ENCODE measurements around the gene PARVB. TPM values are rescaled to one million over a fixed set of nuclear protein-coding genes. Genes with fewer than 3 reads are reported as not detected.

Gene PARVB
- total RNA-seq, 1 donor from 2014 or later = 22.1 TPM

GRCh38 chr22:44200855-44201550 lies 176.9 kb downstream of the PARVB start:
- no peak for DNase-seq (ENCODE audit: low spot score in 2 of 2, unreplicated experiment in 2 of 2)
- no peaks in the 10 kb centered on the region for H3K36me3 Mint-ChIP-seq

GRCh38 chr22:44201665-44202064 lies 177.6 kb downstream of the PARVB start:
- Mint-ChIP-seq H3K4me1 (peaks cover 13% of the 10 kb centered on the region), H3K9me3 (no peaks in the 10 kb centered on the region), H3K4me3 (no peak overlapping the region), H3K27ac (peak overlapping the region; percentile 70), H3K36me3 (no peaks in the 10 kb centered on the region), H3K27me3 (ENCODE audit: low read depth) (peaks cover 31% of the 10 kb centered on the region)
- no peak for TF ChIP-seq CTCF (IDR thresholded peaks at IDR 0.05; ENCODE audit: unreplicated experiment)
- no peak for DNase-seq (ENCODE audit: low spot score in 2 of 2, unreplicated experiment in 2 of 2)

More at GRCh38 chr22:44200855-44201550, 176.9 kb downstream of the PARVB start:
- H3K4me1 Mint-ChIP-seq = peaks cover 13% of the 10 kb centered on the region
- peaks cover 31% of the 10 kb centered on the region for H3K27me3 Mint-ChIP-seq (ENCODE audit: low read depth)
- H3K27ac Mint-ChIP-seq = no peak overlapping the region
- H3K9me3 Mint-ChIP-seq = no peaks in the 10 kb centered on the region
- no peak overlapping the region for H3K4me3 Mint-ChIP-seq
- TF ChIP-seq CTCF (IDR thresholded peaks at IDR 0.05; ENCODE audit: unreplicated experiment) = no peak

- H3K4me3 Mint-ChIP-seq = no peak overlapping the region
- no peaks in the 10 kb centered on the region for H3K9me3 Mint-ChIP-seq
- no peak for TF ChIP-seq CTCF (IDR thresholded peaks at IDR 0.05; ENCODE audit: unreplicated experiment)
- H3K27me3 Mint-ChIP-seq (ENCODE audit: low read depth) = peaks cover 31% of the 10 kb centered on the region
- peaks cover 13% of the 10 kb centered on the region for H3K4me1 Mint-ChIP-seq
- DNase-seq (ENCODE audit: low spot score in 2 of 2, unreplicated experiment in 2 of 2) = no peak
- H3K36me3 Mint-ChIP-seq = no peaks in the 10 kb centered on the region
- H3K27ac Mint-ChIP-seq = peak overlapping the region; percentile 70
Measured at GRCh38 chr22:44202261-44202789, 178.2 kb downstream of the PARVB start.

GRCh38 chr22:44203203-44203602 lies 179.1 kb downstream of the PARVB start:
- Mint-ChIP-seq H3K27me3 (ENCODE audit: low read depth) (peaks cover 33% of the 10 kb centered on the region), H3K27ac (no peak overlapping the region), H3K36me3 (no peaks in the 10 kb centered on the region), H3K4me3 (no peak overlapping the region), H3K9me3 (no peaks in the 10 kb centered on the region), H3K4me1 (peaks cover 13% of the 10 kb centered on the region)
- no peak for TF ChIP-seq CTCF (IDR thresholded peaks at IDR 0.05; ENCODE audit: unreplicated experiment)
- no peak for DNase-seq (ENCODE audit: low spot score in 2 of 2, unreplicated experiment in 2 of 2)

- H3K4me1 Mint-ChIP-seq = peaks cover 13% of the 10 kb centered on the region
- peaks cover 31% of the 10 kb centered on the region for H3K27me3 Mint-ChIP-seq (ENCODE audit: low read depth)
- no peak for TF ChIP-seq CTCF (IDR thresholded peaks at IDR 0.05; ENCODE audit: unreplicated experiment)
- peaks cover 1% of the 10 kb centered on the region for H3K36me3 Mint-ChIP-seq
- no peak overlapping the region for H3K27ac Mint-ChIP-seq
- no peak overlapping the region for H3K4me3 Mint-ChIP-seq
- peaks cover 12% of the 10 kb centered on the region for H3K9me3 Mint-ChIP-seq
- DNase-seq (ENCODE audit: low spot score in 2 of 2, unreplicated experiment in 2 of 2) = no peak
Measured at GRCh38 chr22:44204739-44205515, 180.8 kb downstream of the PARVB start.
